KBM-7 (cell line): ENCODE measurements around the gene CCDC144A.
A peak's percentile ranks its signal among the peaks of the same experiment; 100 is the strongest.
"Not testable (repeated sequence)": the region's sequence is repeated elsewhere in the genome, so short reads cannot be mapped to it uniquely, and the experiment has no call there.

Experiments
- DNase-seq: peaks from one replicate; pipeline ENCODE4 v3.0.0-alpha.2; 2015
- in situ Hi-C: fragments of 300-500 bp; cut with MboI; formaldehyde crosslinking; loops from 2 replicates; pipeline ENCODE4 v1.14.3; 2020; ENCODE audit warnings: low sequenced_read_pairs, low pct_unique_long_range_greater_than_20kb, mixed read lengths

CCDC144A gene, protein sequence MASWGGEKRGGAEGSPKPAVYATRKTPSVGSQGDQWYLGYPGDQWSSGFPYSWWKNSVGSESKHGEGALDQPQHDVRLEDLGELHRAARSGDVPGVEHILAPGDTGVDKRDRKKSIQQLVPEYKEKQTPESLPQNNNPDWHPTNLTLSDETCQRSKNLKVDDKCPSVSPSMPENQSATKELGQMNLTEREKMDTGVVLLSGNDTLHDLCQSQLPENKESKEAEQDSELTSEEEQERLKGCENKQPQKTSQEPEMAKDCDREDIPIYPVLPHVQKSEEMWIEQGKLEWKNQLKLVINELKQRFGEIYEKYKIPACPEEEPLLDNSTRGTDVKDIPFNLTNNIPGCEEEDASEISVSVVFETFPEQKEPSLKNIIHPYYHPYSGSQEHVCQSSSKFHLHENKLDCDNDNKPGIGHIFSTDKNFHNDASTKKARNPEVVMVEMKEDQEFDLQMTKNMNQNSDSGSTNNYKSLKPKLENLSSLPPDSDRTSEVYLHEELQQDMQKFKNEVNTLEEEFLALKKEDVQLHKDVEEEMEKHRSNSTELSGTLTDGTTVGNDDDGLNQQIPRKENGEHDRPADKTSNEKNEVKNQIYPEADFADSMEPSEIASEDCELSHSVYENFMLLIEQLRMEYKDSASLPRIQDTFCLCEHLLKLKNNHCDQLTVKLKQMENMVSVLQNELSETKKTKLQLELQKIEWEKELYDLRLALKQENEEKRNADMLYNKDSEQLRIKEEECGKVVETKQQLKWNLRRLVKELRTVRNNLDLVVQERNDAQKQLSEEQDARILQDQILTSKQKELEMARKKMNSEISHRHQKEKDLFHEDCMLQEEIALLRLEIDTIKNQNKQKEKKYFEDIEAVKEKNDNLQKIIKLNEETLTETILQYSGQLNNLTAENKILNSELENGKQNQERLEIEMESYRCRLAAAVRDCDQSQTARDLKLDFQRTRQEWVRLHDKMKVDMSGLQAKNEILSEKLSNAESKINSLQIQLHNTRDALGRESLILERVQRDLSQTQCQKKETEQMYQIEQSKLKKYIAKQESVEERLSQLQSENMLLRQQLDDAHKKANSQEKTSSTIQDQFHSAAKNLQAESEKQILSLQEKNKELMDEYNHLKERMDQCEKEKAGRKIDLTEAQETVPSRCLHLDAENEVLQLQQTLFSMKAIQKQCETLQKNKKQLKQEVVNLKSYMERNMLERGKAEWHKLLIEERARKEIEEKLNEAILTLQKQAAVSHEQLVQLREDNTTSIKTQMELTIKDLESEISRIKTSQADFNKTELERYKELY (N-terminal part only)

DNA sequence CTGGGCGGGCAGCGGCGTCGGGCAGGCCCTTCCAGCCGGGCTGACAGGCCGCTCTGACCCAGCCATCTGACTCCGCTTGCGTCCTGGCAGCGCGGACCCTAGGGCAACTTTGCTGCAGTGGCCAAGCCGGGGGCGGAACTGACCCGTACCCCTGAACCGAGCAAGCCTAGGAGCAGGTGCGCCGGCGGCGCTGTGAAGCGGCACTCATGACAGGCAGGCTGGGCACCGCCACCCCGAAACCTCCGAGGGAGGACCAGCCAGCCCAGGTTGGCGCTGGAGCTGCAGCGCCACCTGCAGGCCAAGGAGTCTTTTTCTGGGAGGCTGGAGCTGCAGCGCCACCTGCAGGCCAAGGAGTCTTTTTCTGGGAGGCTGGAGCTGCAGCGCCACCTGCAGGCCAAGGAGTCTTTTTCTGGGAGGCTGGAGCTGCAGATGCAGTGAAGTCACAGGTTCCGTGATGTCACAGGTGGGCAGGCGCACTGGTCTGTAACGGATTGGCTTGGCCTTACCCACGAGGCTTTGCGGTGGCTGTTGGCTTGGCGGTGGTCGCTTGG, at the start of gene CCDC144A:
CCDC144A (plus strand) TSS at position 511 of the 551 bp plus-strand sequence. CDS start 160 bp downstream, outside the sequence.
- DNase-seq, in situ Hi-C loops: not testable (repeated sequence)

DNA sequence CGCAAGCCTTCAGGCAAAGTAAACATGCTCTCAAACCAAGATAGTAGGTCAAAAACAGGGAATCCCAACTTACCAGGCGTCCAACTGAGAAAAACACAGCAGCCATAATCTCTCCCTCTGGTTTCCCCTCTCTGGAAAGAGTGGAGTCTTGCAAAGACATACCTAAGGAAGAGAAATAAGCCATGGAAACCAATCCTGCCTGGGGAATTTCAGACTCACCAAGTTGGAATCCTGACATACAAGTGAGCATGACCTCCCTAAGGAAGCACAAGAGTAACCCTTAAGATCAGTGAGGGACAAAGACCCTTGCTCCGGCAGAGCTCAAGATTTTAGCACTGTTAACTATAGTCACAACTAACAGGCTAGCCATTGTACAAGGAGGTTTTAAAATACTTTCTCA, 40.5 kb upstream of the CCDC144A start:
- DNase-seq: no peak
- in situ Hi-C loops: no loop called here

DNA sequence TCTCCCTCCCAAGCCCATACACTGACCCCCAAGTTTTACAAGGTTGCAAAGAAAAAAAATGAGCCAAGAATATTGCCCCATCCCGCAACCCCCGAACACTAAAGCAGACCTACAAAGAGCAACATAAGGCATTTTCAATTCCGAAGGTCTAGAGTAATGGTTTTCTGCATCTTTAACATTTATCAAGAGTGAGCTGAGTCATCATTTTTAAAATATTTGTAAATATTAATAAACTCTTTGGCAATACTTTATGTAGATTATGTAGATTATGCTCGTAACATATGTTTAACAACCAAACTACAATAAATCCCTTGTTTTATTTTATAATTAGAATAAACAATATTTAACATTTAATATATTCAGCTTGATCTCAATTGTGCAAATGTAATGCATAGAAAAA, 37.8 kb upstream of the CCDC144A start:
- in situ Hi-C loops: no loop called here

DNA sequence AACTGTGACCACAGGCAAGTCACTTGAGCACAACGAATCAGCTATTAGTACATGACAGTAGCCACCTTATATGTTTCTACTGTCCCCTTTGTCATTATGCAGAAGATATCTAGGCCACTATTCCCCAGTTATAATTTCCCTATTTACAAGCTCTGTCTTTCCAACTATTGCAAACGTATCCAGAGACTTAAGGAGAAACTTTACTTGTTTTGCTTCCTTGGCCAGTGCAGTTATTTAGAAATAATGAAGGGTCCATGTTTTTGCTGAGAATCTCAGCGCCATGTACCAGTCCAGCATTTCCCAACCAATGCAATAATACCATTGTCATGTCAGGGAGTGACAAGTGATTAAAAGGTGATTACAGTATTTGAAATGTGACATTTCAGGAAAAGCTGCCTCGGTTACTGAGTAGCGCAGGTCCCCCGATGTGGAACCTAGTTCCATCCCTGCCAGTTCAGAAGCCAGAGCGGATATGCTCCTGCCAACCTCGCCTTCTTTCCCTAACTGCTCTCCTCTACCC, 37.1 kb upstream of the CCDC144A start:
- no peak for DNase-seq
- in situ Hi-C loops: no loop called here

More for the DNA sequence above, 37.8 kb upstream of the CCDC144A start:
- DNase-seq: no peak

DNA sequence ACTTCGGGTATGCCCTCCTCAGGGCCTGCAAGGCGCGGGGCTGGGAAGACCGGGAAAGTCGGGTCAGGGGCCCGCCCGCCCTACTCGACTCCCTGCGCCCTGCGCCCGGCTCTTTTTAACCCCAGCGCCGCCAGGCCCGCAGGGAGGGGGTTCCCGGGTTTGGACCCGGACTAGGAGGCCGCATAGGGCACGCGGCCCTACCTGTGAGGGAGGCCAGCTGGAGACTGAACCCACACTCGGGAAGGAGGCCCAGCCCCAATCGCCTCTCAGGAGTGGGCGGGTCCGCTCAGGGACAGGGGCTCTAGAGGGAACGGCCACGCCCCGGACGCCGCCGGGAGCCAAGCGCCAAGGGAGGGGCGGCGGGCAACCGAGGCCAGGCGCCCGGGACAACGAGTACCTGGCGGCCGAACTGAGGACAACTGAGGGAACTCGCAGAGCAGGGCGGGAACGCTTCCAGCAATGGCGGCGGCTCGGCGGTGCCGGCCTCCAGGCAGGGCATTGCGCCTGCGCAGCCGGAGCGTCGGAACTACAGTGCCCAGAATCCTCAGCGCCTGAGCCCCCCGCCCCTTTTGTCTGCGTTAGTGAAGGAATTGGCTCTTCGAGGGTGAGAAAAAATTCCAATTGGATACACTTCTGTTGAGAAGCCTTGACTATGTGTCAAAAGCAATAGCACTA, 36.5 kb upstream of the CCDC144A start, which contains the start of gene ZNF624:
ZNF624 (minus strand) TSS at position 484 of the 675 bp plus-strand sequence.
- in situ Hi-C loops: no loop called here
- DNase-seq: peak; percentile 94

DNA sequence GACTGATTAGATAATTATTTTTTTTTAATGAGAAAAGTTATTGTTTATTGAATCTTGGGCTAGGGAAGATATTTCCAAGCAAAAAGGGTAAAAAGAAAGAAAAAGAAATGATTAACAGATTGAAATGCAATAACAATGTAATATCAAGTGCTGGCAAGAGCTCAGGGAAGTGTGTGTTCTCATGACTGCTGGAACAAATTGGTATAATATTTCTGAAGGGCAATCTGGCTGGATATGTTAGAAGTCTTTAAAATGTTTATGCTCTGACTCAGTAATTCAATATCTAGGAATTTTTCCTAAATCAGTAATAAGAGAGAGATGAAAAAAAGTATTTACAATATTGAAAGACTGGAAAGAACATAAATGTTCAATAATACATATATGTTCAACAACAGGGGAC, 28.8 kb upstream of the CCDC144A start:
- in situ Hi-C loops: no loop called here
- no peak for DNase-seq

DNA sequence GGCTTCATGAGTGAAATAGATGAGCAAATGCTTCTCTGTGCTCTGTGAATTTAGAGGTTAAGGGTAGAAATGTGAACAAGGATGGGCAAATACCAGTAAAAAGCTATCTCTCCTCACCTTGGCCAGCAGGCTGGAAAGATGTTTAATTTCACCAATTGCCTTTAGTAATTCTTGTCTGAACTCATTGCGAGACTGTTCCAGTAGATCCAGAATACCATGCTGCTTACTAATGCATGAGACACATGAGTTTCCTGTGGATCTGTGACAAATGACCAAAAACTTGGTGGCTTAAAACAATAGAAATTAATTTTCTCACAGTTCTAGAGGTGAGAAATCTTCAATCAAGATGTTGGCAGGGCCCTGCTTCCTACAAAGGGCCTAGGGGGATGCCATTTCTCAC, 27.1 kb upstream of the CCDC144A start:
- no peak for DNase-seq
- in situ Hi-C loops: no loop called here

DNA sequence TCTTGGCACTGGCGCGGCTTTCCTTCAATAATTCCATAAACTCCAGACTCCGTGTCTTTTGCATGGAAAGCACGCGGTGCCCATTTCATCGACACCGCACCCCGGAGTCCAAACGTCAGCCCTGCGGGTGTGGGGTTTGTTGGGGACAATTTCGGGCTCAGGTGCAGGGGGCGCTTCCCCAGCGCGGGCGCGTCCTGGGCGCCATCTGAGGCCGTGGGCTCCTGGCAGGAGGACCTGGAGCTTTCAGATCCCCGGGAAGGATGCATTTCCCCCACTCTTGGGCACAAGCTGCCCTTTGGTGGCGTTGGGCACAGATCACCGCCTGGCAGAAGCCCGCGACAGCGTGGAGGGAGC, 23.5 kb upstream of the CCDC144A start:
- in situ Hi-C loops, DNase-seq: not testable (repeated sequence)

DNA sequence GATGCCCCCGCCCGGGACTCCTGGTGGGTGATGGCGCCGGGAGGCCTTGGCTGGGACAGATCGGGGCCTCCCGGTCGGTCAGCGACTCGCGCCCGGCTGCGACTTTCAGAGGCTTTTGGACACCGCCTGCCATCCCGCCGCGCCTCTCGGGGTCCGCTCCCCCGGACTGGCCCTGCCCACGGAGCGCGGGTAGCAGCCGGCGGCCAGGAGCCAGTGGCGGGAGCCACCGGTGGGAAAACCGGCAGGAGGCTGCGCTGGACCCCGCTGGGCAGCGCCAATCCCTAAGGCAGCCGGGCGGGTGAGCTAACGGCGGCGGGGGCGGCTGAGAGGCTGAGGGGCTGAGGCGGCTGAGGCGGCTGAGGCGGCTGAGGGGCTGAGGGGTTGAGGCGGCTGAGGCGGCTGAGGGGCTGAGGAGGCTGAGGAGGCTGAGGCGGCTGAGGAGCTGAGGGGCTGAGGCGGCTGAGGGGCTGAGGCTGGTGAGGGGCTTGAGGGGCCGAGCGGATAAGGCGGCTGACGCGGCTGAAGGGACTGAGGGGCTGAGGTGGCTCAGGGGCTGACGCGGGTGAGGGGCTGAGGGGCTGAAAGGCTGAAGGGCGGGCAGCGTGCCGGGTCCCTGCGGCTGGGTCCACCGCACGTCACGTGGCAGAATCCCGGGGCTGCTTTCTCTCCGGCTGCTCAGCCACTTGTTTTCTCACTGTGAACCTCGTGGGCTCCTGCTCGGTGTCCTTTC, 23.0 kb upstream of the CCDC144A start:
- DNase-seq: not testable (repeated sequence)

DNA sequence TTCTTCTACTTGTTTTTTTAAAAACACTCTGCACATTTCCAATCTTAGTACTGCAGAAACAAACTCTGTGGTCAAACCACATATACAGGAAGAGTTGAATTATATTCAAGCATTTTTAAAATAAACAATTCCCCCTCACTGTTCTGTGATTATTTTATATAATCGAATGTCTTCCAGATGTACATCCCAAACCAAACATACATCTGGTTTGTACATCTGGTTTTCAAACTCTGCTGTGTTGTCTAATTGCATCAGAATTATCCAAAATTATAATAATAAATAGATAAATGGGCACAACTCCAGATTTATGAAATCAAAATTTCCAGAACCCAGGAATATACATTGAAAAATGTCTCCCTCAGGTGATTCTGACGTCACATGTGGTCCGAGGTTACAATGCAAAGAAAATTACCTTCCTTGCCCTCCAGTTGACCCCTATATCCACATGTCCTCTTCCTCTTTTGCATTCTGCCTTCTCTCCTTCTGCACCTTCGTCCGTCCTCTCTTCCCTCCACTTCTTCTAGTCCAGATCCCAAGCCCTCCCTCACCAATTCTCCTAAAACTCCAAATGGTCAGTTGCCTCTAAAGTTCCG, 13.3 kb upstream of the CCDC144A start:
- DNase-seq: no peak
- in situ Hi-C loops: no loop called here

More for the DNA sequence above, 23.0 kb upstream of the CCDC144A start:
- in situ Hi-C loops: not testable (repeated sequence)

DNA sequence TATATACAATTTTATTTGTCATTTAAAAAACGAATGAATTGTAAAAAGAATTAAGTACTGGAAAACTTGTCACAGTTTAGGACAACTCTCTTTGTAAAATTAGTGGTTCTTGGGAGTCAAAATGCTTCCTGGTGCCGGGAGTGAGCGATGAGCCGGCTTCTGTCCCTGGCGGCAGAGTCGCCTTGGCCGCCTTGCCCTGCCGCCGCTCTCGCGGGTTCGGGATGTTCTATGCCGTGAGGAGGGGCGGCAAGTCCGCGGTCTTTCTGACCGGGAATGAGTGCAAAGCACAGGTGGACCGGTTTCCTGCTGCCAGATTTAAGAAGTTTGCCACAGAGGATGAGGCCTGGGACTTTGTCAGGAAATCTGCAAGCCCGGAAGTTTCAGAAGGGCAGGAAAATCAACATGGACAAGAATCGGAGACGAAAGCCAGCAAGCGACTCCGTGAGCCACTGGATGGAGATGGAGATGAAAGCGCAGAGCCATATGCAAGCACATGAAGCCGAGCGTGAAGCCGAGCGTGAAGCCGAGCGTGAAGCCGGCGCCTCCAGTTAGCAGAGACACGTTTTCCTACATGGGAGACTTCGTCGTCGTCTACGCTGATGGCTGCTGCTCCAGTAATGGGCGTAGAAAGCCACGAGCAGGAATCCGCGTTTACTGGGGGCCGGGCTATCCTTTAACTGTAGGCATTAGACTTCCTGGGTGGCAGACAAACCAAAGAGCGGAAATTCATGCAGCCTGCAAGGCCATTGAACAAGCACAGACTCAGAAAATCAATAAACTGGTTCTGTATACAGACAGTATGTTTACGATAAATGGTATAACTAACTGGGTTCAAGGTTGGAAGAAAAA, 6.5 kb upstream of the CCDC144A start:
- DNase-seq, in situ Hi-C loops: not testable (repeated sequence)

DNA sequence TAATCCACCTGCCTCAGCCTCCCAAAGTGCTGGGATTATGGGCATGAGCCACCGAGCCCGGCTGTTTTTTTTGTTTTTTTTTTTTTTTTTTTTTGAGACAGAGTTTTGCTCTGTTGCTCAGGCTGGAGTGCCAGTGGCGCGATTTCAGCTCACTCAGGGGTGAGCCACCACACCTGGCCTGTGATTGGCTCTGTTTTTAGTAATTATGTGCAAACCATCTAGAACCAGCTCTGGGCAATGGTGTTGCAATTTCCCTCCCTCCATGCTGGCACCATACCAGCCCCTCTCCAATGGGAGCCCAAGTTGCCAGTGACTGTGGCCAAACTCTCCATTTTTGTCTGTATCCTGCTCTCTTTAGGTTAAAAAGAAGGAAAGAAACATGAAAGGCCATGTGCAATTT, 4.0 kb upstream of the CCDC144A start:
- in situ Hi-C loops: not testable (repeated sequence)

DNA sequence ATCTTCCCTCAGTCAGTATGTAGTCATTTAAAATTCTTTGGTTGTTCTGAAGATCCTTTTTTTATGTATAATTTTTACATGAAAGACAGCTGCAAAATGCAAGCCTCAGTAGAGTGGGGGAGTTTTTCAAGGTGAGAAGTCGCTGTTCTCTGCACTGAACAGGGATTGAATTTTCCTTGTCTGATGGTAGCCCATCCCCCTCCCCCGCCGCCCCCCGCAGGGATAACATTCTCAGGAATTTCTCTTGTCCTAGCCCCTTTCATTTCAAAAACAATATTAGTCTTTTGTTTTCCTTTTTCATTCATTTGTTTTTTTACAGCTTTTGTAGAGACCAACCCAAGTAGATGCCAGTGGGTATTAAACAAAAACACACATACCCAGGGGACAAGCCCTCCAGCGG, 2.9 kb upstream of the CCDC144A start:
- in situ Hi-C loops, DNase-seq: not testable (repeated sequence)

More for the DNA sequence above, 4.0 kb upstream of the CCDC144A start:
- DNase-seq: not testable (repeated sequence)

DNA sequence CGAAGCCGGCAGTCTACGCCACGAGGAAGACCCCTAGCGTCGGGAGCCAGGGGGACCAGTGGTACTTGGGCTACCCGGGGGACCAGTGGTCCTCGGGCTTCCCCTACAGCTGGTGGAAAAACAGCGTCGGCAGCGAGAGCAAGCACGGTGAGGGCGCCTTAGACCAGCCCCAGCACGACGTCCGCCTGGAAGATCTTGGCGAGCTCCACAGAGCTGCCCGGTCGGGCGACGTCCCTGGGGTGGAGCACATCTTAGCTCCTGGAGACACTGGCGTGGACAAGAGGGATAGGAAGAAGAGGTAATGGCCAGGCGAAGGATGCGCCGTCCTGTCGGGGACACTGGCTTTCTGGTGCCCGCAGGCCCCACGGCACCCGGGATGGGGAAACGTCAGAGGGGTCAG, 406 bp downstream of the CCDC144A start:
- in situ Hi-C loops, DNase-seq: not testable (repeated sequence)

DNA sequence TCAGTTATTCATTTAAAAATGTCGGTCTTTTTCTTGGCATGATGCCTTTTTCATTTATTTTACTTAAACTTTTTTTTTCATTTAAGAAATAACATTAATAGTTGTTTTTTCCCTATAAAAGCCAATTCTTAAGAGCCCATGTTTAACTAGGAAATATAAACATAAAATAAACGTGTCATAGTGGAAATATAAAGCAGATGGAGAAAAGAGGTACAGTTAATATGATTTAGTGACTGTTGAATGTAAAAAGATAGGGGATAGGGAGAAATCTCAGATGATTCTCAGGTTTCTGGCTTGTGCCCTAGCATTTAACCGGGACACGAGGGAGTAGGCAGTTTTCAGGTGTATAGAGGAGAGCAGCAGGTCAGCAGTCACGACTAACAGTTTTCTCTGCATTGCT, 7.6 kb downstream of the CCDC144A start:
- DNase-seq, in situ Hi-C loops: not testable (repeated sequence)

DNA sequence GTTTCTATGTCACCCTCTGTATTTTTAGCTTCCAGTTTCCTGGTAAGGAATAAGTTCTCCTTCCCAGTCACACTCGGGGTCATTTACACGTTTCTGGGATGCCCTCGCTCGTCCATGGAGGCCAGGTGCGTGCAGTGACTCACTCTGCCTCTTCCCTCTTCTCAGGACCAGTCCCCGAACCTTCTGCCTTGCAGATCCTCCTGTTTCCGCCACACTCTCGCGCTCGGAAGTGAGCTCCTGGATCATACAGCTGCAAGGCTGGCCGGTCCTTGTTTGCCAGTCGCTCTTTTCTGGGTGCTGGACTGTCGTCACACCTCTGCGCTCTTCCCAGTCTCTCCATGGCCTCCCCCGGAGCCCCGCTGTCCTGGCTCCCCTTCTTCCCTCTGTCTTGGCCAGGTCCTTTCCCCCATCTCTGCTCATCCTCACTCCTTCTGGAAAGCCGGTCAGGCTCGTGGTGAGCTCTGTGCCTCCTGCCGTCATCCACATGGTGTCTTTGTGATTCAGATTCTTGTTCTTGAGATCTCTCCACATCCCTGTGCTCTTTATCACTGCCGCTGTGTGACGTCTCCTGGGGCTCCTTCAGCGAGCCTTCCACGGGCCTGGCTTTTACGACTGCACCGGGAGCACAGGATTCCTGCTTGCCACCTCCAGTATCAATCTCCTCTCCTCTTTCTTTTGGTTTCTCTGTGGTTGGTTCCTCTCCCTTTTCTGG, 55.6 kb downstream of the CCDC144A start:
- in situ Hi-C loops, DNase-seq: not testable (repeated sequence)
